CD1c-positive myeloid dendritic cell (primary cell): ENCODE results near the gene CELA2B.
"Not testable (repeated sequence)": the region's sequence is repeated elsewhere in the genome, so short reads cannot be mapped to it uniquely, and the experiment has no call there.

Experiments
- DNase-seq: peaks from one replicate; pipeline ENCODE4 v3.0.0-alpha.2; 2016; ENCODE audit errors: extremely low spot score

The CELA2B gene

DNA sequence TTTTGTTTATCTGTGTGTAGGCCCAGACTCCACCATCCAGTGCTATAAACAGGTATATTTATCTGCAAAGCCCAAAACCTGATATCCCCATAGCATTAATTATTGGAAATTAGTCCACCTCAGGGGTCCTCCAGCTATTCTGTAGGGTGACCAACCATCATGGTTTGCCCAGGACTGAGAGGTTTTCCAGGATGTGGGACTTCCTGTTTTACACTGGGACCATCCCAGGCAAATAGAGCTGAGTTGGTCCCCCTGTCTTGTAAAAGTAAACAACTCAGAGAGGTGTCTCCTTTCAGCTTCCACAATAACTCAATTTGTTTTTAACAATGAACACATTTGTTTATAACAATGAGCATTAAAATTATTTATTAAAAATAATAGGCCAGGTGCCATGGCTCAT lies 7.8 kb upstream of the CELA2B start:
- no peak for DNase-seq

DNA sequence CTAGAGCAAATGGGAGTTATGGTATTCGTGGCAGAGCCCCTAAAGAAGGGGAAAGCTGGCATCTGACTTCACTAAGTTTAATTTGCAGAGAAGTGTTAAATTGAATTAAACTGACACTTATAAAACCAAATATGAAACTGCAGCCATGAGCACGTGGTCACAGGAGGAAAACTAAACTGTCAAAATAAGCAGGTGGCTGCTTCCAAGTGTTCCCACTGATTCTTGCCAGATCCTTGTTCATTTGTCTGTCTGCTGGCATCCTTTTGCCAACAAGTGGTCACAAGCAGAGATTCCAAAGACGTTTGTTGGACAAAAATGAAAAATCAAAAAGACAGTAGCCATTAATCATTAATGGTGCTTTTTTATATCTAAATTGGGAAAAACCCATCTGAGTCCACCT lies 6.5 kb upstream of the CELA2B start:
- DNase-seq = no peak

DNA sequence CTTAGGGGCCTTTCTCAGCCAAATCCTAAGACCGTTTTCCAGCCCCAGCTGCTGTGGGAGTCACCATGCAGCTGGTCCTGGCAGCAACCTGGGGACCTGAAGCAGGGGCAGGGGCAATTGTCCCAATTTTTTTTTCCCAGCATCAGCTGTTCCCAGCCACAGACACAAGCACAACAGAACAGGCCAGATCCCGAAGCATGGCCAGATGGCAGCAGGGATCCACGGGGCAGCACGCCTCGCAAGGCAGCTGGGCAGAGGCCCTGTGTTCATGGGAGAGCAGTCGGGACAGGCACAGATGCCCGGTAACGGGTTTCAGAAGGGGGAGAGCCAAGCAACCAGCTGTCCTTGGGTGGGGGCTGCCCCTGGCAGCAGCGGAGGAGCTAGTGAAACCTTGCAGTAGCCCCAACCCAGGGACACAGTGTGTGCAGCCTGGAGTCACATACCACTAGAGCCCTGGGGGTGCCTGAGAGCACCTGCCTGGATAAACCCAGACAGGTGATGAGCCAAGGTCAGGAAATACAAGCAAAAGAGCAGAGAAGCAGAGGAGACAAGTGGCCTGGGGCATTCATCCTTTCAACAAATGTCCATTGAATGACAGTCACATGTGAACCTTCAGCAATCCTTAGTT lies 6.0 kb upstream of the CELA2B start:
- not testable (repeated sequence) for DNase-seq

DNA sequence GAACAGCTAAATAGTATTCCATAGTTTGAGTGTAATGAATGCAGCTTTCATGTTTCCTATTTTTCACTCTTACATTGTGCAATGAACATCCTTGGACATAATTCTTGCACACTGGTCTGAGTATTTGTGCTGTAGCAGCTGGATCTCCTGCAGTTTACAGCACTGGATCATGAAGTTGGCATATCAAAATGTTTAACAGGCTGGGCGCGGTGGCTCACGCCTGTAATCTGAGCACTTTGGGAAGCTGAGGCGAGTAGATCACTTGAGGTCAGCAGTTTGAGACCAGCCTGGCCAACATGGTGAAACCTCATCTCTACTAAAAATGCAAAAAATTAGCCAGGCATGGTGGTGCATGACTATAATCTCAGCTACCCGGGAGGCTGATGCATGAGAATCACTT lies 4.8 kb upstream of the CELA2B start:
- DNase-seq = not testable (repeated sequence)

DNA sequence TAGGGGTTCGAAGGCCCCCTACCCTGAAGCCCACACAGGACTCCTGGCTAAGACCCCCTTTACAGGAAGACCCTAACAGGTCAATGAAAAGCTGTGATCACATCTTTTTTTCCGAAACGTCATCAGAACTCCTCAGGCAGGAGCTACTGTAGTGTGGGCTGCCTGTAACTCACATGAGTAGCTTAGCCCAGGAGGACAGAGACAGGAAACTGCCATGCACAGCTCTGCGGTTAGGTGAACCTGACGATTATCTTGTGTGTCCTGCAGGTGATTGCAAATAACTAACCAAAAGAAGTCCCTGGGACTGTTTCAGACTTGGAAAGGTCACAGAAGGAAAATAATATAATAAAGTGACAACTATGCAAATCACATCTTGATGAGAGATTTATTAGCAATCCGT lies 4.2 kb upstream of the CELA2B start:
- DNase-seq = not testable (repeated sequence)

DNA sequence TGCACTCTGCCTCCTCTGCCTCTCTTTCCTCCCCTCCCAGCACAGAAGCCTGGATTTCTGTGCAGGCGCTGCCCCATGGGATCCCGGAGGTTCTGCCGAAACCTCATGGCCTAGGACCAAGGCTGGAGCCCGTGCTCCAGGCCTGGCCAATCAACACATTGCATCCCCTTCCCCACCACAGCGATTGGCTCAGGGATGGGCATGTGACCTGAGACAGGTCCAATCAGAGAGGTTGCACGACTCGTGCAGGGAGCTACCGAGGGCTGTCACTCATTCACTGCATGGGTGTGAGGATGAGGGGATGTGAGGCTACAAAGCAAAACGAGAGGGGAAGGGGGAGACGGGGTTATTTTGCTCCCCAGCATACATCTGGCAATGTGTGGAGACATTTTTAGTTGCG lies 3.3 kb upstream of the CELA2B start:
- no peak for DNase-seq

DNA sequence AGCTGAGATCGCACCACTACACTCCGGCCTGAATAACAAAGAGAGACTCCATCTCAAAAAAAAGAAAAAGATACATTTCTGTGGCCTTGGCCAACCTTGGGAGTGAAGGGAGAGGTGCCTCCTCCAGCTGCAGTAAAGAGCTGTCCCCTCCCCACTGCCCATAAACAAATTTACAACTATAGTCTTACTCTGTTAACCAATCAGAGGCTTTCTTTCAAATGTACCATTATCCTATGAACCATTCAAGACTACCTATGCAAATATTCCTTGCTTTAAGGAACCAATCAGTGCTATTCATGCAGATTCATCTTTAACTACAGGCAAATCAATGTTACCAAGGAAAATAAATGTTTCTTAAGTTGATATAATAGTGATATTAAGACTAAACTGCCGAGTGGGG lies 1.0 kb downstream of the CELA2B start:
- no peak for DNase-seq

DNA sequence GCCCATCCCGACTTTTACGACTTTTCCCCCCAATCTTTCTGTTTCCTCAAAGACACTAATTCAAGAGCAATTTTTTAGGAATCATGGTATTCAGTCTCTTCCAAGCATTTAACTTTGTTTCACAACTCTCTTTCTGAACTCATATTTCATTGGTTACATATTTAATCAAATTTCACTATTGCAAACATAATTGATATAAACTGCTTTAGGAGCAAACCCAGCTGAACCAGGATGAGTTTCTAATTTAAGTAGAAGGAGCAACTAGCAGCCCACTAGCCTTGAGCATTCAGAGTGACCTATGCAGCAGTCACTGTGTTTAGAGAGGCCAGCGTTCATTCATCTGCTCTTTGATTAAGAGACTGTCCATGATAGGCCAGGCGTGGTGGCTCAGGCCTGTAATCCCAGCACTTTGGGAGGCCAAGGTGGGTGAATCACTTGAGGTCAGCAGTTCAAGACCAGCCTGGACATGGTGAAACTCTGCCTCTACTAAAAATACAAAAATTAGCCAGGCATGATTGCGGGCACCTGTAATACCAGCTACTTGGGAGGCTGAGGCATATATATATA lies 1.8 kb downstream of the CELA2B start:
- DNase-seq = no peak

DNA sequence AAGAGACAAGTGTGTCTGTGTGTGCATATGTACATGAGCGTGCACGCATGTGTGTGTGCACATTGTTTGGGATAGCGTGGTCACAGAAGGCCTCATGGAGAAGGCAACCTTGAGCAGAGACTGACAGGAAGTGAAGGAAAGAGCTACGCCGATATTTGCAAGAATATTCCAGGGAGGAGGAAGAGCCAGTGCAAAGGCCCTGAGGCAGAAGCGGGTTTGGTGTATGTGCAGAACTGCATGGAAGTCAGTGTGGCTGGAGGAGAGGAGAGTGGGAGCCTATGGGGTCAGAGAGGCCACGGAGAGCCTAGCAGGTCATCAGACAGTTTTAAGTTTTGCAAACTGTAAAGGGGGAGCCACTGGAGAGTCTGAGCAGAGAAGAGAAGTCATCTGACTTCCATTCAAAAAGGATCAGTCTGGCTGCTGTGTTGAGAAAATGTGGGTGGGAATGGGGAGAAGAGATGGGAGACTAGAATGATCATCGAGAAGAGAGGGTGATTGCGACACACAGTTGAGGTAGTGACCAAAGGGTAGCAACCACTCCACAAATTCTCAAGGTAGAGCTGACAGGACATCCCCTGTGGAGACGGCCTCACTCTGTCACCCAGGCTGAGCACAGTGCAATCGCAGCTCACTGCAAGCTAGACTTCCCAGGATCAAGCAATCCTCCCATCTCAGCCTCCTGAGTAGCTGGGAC lies 3.9 kb downstream of the CELA2B start:
- DNase-seq = no peak

DNA sequence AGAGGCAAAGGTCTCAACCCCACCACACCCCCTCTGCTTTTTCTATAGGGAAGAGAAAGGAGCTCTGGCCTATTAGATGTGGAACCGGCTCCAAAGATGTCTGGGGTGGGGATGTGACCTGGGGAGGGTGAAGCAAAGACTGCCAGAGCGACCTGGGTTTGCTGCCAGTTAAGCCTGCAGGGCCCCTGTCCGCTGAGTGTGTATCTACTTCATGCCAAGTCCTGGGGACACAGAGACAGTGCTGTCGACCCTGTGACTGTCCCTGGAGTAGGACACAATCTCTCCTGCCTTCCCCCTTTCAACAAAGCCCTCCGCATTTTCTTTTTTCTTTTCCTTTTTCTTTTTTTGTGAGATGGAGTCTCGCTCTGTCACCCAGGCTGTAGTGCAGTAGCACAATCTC lies 6.6 kb downstream of the CELA2B start:
- not testable (repeated sequence) for DNase-seq

DNA sequence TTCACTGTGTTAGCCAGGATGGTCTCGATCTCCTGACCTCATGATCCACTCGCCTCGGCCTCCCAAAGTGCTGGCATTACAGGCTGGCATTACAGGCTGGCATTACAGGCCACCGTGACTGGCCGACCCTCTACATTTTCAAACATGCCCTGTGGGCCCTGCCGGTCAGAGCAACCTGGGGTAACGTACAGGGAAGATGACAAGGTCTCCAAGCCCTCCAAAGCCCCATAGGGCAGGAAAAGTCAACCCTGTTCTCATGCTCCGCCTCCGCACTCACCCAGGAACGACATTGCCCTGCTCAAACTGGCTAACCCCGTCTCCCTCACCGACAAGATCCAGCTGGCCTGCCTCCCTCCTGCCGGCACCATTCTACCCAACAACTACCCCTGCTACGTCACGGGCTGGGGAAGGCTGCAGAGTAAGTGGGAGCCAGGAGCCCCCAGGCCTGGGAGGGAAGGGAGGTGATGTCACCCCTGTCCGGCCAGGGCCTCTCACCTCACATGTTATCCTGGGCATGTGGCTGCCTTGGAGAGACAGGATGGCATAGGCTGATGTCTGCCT lies 7.2 kb downstream of the CELA2B start:
- not testable (repeated sequence) for DNase-seq

DNA sequence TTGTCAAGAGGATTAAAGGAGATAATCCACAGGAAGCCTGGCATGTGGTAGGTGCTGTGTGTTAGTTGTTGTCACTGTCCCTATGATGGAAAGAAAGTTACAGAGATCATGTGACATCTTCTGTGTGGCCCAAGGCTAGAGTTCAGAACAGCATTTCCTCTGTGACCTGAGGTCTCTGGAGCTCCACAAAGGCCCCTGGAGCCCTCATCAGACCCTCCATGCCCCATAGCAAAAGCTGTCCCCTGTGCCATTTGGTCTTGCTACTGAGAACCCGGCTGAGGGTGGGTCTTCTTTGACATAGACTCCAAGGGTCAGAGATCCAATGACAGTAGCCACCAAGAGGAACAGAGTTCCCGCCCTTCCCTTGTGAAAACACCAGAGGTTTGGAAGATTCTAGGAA lies 8.1 kb downstream of the CELA2B start:
- no peak for DNase-seq

DNA sequence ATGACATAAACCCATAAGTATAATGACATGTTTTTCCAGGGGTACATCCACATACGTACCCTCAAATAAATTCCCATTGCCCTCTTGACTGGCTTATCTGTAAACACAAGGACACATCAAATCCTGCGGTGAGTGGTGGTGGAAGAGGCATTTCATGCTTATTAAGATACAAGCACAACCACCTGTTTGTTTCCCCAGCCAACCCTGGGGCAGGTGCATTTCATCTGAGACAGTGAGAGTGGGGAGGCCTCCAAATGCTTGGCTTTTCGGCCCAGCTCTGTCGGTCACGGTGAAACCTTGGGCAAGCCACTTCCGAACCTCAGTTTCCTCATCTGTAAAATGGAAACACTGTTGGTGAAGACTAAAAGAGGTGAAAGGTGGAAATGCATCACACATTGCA lies 8.5 kb downstream of the CELA2B start:
- DNase-seq = not testable (repeated sequence)

DNA sequence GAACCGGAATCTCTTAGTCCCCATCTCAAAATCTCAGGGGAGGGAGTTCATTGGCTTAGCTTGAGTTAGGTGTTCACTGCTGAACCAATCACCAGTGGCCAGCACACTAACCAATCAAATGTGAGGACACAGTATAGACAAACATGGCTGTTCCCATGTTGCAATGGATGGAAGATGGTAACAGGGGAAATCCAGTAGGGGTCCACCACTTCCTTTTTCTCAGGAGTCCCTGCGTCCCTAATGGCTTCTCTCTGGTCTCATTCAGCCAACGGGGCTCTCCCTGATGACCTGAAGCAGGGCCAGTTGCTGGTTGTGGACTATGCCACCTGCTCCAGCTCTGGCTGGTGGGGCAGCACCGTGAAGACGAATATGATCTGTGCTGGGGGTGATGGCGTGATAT lies 9.7 kb downstream of the CELA2B start:
- DNase-seq = no peak

DNA sequence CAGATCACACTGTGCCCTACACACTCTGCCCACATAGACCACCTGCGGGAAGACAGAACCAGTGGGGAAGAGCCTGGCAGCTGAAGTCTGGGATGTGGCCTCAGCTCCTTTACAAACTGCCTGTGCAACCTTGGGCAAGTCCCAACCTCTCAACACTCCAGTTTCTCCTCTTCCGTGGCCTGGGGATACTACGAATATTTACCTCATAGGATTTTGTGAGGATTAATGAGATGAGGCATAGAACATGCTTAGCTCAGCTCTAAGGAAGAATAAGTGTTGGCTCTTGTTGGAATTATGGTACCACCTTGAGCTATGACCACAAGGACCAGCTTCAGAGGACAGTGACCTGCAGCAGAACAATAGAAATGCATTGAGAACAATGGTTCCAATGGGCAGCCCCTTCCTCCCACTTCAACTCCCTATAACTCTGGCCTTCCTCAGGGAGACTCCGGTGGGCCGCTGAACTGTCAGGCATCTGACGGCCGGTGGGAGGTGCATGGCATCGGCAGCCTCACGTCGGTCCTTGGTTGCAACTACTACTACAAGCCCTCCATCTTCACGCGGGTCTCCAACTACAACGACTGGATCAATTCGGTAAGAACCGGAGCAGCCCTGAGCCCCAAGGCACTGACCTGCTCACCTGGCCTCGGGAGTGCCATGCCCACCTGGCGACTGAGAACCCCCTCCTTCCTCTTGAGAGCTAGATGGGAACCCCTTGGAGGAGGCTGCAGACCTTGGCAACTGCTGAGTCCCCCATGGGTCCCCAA lies 11.1 kb downstream of the CELA2B start:
- not testable (repeated sequence) for DNase-seq

DNA sequence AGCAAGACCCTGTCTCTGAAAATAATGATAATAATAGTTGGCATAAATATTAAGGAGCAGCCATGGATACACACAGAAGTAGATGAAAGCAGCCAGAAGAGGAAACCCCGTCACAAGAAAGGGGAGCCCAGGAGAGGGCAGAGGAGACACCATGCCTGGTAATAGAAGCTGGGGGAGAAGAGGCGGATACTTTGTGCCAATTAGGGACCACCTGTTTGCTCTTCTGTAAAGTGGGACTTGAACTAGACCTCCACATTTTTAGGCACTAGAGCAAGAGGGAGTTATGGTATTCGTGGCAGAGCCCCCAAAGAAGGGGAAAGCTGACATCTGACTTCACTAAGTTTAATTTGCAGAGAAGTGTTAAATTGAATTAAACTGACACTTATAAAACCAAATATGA lies 12.5 kb downstream of the CELA2B start:
- no peak for DNase-seq

DNA sequence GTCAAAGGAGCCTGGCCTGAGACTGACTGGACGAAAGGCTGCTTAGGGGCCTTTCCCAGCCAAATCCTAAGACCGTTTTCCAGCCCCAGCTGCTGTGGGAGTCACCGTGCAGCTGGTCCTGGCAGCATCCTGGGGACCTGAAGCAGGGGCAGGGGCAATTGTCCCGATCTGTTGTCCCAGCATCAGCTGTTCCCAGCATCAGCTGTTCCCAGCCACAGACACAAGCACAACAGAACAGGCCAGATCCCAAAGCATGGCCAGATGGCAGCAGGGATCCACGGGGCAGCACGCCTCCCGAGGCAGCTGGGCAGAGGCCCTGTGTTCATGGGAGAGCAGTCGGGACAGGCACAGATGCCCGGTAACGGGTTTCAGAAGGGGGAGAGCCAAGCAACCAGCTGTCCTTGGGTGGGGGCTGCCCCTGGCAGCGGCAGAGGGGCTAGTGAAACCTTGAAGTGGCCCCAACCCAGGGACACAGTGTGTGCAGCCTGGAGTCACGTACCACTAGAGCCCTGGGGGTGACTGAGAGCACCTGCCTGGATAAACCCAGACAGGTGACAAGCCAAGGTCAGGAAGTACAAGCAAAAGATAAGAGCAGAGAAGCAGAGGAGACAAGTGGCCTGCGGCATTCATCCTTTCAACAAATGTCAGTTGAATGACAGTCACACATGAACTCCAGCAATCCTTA lies 13.3 kb downstream of the CELA2B start:
- DNase-seq = no peak

DNA sequence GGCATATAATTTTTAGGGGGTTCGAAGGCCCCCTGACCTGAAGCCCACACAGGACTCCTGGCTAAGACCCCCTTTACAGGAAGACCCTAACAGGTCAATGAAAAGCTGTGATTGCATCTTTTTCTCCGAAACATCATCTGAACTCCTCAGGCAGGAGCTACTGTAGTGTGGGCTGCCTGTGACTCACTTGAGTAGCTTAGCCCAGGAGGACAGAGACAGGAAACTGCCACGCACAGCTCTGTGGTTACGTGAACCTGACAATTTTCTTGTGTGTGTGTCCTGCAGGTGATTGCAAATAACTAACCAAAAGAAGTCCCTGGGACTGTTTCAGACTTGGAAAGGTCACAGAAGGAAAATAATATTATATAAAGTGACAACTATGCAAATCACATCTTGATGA lies 15.1 kb downstream of the CELA2B start:
- not testable (repeated sequence) for DNase-seq

DNA sequence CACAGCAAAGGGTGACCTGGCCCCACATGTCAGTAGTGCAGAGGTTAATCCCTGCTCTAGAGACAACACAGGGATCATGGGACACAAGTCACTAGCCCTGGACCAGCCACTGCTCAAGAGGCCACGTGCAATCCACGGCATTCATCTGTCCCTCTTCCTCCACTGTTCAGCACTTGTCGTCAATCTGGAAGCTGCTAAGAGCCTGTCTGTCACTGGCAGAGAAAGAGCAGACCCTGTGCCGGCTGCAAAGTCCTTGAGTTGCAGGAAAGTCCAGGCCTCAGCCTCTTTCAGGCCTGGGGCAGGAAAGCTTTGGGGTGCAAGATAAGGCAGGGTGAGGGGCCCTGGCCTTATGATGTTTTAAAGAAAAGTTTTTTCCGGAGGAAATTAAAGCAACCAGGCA lies 16.7 kb downstream of the CELA2B start:
- no peak for DNase-seq

DNA sequence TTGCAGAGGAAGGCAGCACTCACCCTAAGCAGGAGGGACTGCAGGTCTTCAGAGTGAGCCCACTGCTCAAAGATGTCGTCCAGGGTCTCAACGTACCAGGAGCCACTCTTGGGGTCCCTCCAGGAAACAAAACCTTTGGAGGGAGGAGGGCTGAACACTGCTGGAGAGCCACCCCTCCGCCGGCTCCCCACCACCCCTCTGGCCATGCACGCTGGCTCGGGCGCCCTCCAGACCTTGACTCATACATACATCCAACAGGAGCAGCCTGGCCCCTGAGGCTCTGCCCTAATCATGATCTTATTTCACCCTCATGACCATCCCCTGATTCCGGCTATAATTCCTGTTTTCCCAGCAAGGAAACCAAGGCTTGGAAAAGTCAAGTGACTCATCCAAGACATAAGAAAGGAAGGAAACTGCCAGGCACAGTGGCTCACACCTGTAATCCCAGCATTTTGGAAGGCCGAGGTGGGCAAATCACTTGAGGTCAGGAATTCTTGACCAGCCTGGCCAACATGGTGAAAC lies 18.0 kb downstream of the CELA2B start:
- no peak for DNase-seq
